Fibroblast of mammary gland (primary cell): ENCODE results near the gene NUBPL.
"Not testable (repeated sequence)": the region's sequence is repeated elsewhere in the genome, so short reads cannot be mapped to it uniquely, and the experiment has no call there.

Experiments
- DNase-seq: peaks from one replicate; pipeline ENCODE4 v3.0.0-alpha.2; 2010; ENCODE audit warnings: low read depth
- H3K4me3 ChIP-seq: 2 replicates; pipeline ENCODE4 v1.5.1; 2011; ENCODE audit warnings: low read depth, mild to moderate bottlenecking, low read length, moderate library complexity; ENCODE audit not compliant: control insufficient read depth
- CTCF ChIP-seq: conservative IDR thresholded peaks from 2 replicates; pipeline ENCODE4 v1.5.1; 2011; ENCODE audit warnings: low read depth, low read length, inconsistent platforms; ENCODE audit not compliant: control insufficient read depth, insufficient read depth

The NUBPL gene

GRCh38 chr14:31858868-31859267 lies 297.7 kb downstream of the NUBPL start:
- no peak for TF ChIP-seq CTCF
- DNase-seq, result peak; percentile 21
- H3K4me3 ChIP-seq, result no peak overlapping the region

DNA sequence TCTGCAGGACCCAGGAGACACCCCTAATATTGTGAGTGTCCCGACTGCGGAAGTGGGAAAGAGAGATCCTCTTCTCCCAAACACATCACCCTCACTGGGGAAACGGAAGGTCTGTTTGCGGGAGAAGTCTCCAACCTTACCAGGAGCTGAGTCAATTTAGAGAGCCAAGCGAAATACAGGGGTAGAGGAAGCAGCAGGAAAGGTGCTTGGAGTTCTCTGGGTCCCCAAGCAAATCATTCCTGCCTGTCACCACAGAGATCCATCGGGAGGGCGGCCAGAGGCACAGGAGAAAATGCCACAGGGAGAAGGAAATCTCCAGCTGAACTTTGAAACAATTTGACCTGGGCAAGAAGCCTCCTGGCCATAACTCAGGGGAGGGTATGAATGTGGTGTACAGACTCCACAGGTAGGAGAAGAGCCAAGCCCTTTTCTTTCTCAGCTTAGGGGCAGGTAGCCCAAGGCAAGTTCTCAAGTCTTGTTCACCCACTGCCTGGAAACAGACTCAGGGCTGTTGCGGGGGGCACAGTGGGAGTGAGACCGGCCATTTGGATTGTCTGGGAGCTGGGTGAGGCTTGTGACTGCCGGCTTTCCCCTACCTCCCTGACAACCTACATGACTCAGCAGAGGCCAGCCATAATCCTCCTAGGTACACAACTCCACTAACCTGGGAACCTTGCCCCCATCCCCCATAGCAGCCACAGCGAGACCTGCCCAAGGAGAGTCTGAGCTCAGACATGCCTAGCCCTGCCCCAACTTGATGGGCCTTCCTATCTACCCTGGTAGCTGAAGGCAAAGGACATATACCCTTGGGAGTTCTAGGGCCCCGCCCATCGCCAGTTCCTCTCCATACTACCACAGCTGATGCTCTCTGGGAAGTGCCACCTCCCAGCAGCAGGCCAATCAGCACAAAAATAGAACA lies 304.0 kb downstream of the NUBPL start:
- H3K4me3 ChIP-seq, result no peak overlapping the region
- no peak for DNase-seq
- no peak for TF ChIP-seq CTCF

- H3K4me3 ChIP-seq, result no peak overlapping the region
- TF ChIP-seq CTCF, result no peak
- DNase-seq, result no peak
Observed at GRCh38 chr14:31867570-31867969, 306.4 kb downstream of the NUBPL start.

GRCh38 chr14:31868096-31868495 lies 306.9 kb downstream of the NUBPL start:
- DNase-seq, H3K4me3 ChIP-seq: not testable (repeated sequence)

DNA sequence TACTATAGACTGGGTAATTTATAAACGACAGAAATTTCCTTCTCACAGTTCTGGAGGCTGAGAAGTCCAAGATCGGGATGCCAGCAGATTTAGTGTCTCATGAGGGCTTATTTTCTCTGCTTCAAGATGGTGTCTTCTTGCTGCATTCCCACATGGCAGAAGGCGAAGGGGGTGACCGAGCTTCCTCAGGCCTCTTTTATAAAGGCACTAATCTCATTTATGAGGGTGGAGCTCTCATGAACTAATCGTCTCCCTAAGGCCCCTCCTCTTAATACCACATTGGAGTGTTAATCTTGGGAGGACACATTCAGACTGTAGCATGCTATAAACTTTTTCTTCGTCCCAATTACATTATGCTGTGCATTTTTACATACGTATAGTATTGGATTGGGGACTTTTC lies 315.5 kb downstream of the NUBPL start:
- TF ChIP-seq CTCF, result no peak
- no peak overlapping the region for H3K4me3 ChIP-seq
- no peak for DNase-seq

GRCh38 chr14:31877255-31877798 lies 316.1 kb downstream of the NUBPL start:
- no peak overlapping the region for H3K4me3 ChIP-seq
- peak; percentile 71 for DNase-seq
- no peak for TF ChIP-seq CTCF

- TF ChIP-seq CTCF, result no peak
- DNase-seq, result no peak
Observed at GRCh38 chr14:31879661-31880348, 318.6 kb downstream of the NUBPL start.

More at GRCh38 chr14:31879661-31880348, 318.6 kb downstream of the NUBPL start:
- H3K4me3 ChIP-seq, result no peak overlapping the region
